DND-41 (cell line): Measurements from ENCODE around the gene PHACTR3.

Experiments
- ATAC-seq: fragments of 200-7000 bp; cut with Tn5 transposase; 3 replicates; pipeline ENCODE4 v1.9.1; 2021; ENCODE audit warnings: low read depth; ENCODE audit not compliant: insufficient read depth
- DNase-seq: peaks from one replicate; pipeline ENCODE4 v3.0.0-alpha.2; 2020
- H2AFZ ChIP-seq: 2 replicates; pipeline ENCODE4 v1.6.0; 2012; ENCODE audit warnings: low read depth, low read length
- H3K27ac ChIP-seq: 2 replicates; pipeline ENCODE4 v1.5.1; 2012; ENCODE audit warnings: low read length, inconsistent platforms
- H3K27me3 ChIP-seq: fragments of 200-600 bp; sonication (generic); 2 replicates; pipeline ENCODE4 v1.6.0; 2012; ENCODE audit warnings: low read length, mild to moderate bottlenecking, inconsistent platforms; ENCODE audit not compliant: insufficient read depth, poor library complexity
- H3K36me3 ChIP-seq: 2 replicates; pipeline ENCODE4 v1.5.1; 2012; ENCODE audit warnings: low read length, inconsistent platforms; ENCODE audit not compliant: insufficient read depth
- H3K4me1 ChIP-seq: 2 replicates; pipeline ENCODE4 v1.5.1; 2012; ENCODE audit warnings: mild to moderate bottlenecking, low read length; ENCODE audit not compliant: insufficient read depth
- H3K4me2 ChIP-seq: 2 replicates; pipeline ENCODE4 v1.6.0; 2012; ENCODE audit warnings: mild to moderate bottlenecking, moderate library complexity, low read length, inconsistent platforms; ENCODE audit not compliant: insufficient read depth
- H3K4me3 ChIP-seq, 2 experiments: fragments of 200-600 bp in 1 of 2; shearing (Covaris generic) in 1 of 2; 2 replicates each; pipeline ENCODE4 v1.5.1; 2012 to 2016; ENCODE audit warnings: inconsistent platforms in 2 of 2, low read length in 2 of 2, mild to moderate bottlenecking in 2 of 2, low read depth in 1 of 2, moderate library complexity in 1 of 2
- H3K79me2 ChIP-seq: 2 replicates; pipeline ENCODE4 v1.6.0; 2012; ENCODE audit warnings: low read length, inconsistent platforms; ENCODE audit not compliant: insufficient read depth
- H3K9ac ChIP-seq: 2 replicates; pipeline ENCODE4 v1.6.0; 2012; ENCODE audit warnings: low read depth, mild to moderate bottlenecking, inconsistent platforms, low read length, moderate library complexity
- H3K9me3 ChIP-seq: 2 replicates; pipeline ENCODE4 v1.5.1; 2012; ENCODE audit warnings: low read length, moderate library complexity, mild to moderate bottlenecking, inconsistent platforms; ENCODE audit not compliant: insufficient read depth, severe bottlenecking
- H4K20me1 ChIP-seq: 2 replicates; pipeline ENCODE4 v1.6.0; 2012; ENCODE audit warnings: low read length; ENCODE audit not compliant: insufficient read depth
- EZH2 ChIP-seq: IDR thresholded peaks from 3 replicates; pipeline ENCODE4 v1.6.1; 2012; ENCODE audit warnings: borderline replicate concordance, low read depth, mild to moderate bottlenecking, moderate library complexity, low read length, inconsistent platforms; ENCODE audit not compliant: severe bottlenecking
- TF ChIP-seq, protein P1 (sequence below): IDR thresholded peaks from 2 replicates; pipeline ENCODE4 v1.5.1; 2012; ENCODE audit warnings: borderline replicate concordance, low read length, moderate library complexity, mild to moderate bottlenecking; ENCODE audit not compliant: poor library complexity, severe bottlenecking; ENCODE audit errors: extremely low read depth

PHACTR3 gene

DNA sequence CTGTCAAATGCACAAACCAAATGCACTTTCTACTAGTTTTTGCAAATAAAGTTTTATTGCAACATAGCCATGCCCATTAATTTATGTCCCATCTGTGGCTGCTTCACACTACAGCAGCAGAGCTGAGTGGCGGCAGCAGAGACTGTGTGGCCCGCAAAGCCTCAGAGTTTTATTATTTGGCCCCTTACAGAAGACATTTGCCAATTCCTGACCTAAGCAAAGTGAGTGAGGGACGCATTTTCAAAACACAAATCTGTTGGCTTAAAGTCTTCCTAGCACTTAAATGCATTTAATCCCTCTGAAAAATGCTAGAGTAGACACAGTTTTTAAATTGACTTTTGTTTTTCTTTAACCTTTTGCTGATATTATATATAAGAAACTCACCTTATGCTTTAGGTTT, 126.4 kb downstream of the PHACTR3 start:
- Histone ChIP-seq H3K4me3 (no peak overlapping the region), H3K27ac (no peak overlapping the region), H3K9ac (no peak overlapping the region), H3K36me3 (no peaks in the 10 kb centered on the region), H2AFZ (no peak overlapping the region), H4K20me1 (0 out of 2 replicates have a peak, but pooled peaks cover 7% of the 10 kb centered on the region), H3K4me2 (no peak overlapping the region), H3K27me3 (peaks cover 48% of the 10 kb centered on the region), H3K79me2 (no peaks in the 10 kb centered on the region), H3K4me1 (no peaks in the 10 kb centered on the region), H3K9me3 (no peaks in the 10 kb centered on the region)
- no peak for TF ChIP-seq EZH2
- TF ChIP-seq, protein P1, sequence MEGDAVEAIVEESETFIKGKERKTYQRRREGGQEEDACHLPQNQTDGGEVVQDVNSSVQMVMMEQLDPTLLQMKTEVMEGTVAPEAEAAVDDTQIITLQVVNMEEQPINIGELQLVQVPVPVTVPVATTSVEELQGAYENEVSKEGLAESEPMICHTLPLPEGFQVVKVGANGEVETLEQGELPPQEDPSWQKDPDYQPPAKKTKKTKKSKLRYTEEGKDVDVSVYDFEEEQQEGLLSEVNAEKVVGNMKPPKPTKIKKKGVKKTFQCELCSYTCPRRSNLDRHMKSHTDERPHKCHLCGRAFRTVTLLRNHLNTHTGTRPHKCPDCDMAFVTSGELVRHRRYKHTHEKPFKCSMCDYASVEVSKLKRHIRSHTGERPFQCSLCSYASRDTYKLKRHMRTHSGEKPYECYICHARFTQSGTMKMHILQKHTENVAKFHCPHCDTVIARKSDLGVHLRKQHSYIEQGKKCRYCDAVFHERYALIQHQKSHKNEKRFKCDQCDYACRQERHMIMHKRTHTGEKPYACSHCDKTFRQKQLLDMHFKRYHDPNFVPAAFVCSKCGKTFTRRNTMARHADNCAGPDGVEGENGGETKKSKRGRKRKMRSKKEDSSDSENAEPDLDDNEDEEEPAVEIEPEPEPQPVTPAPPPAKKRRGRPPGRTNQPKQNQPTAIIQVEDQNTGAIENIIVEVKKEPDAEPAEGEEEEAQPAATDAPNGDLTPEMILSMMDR = no peak
- no peak for ATAC-seq
- no peak for DNase-seq

DNA sequence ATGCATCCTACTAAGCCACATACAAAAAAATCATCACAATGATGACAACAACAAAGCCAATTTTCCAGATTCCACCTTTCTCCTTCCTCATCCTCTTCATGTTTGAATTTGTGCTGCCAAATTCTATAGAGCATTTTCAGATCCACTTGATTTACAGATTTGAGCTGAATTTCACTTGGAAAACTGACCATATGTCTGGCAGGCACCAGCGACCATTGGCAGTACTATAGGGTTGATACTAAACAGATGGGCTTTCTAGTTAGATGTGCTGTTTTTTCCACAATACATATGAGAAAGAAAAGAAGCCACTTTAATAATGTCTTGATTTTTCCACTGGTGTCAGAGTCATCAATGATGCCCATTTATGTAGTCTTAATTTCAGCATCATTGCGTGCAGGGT, 127.0 kb downstream of the PHACTR3 start:
- no peak overlapping the region for H3K4me2 ChIP-seq
- no peaks in the 10 kb centered on the region for H3K4me1 ChIP-seq
- no peaks in the 10 kb centered on the region for H3K79me2 ChIP-seq
- no peak overlapping the region for H3K9ac ChIP-seq
- no peak for TF ChIP-seq EZH2
- TF ChIP-seq, protein P1 = no peak
- no peak overlapping the region for H3K4me3 ChIP-seq
- H2AFZ ChIP-seq = no peak overlapping the region
- H4K20me1 ChIP-seq = 0 out of 2 replicates have a peak, but pooled peaks cover 7% of the 10 kb centered on the region
- ATAC-seq (no peak), DNase-seq (no peak)
- no peak overlapping the region for H3K27ac ChIP-seq
- no peaks in the 10 kb centered on the region for H3K9me3 ChIP-seq
- H3K27me3 ChIP-seq = peaks cover 45% of the 10 kb centered on the region
- no peaks in the 10 kb centered on the region for H3K36me3 ChIP-seq

DNA sequence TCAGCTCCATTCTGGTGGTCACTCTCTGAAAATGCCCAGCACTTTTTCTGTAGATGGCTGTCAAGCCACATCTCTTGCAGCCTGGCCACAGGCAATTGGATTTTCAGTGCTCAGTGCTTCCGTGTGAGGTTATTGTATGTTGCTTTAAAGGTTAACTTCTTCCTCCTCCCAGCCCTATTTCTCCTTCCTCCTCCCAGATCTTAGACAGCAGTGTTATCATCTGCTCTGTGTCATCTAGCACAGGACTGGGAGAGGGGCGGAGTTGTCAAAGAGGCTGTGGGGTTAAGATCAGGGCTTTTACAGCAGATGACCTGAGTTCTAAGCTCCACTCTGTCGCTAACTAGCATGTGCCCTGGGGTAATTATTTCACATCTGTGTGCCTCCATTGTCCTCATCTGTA, 129.0 kb downstream of the PHACTR3 start:
- no peak overlapping the region for H3K4me2 ChIP-seq
- H3K36me3 ChIP-seq = no peaks in the 10 kb centered on the region
- DNase-seq (no peak), ATAC-seq (no peak)
- no peaks in the 10 kb centered on the region for H3K4me1 ChIP-seq
- no peak for TF ChIP-seq EZH2
- TF ChIP-seq, protein P1 = no peak
- no peaks in the 10 kb centered on the region for H3K79me2 ChIP-seq
- H3K27me3 ChIP-seq = peaks cover 46% of the 10 kb centered on the region
- no peaks in the 10 kb centered on the region for H3K9me3 ChIP-seq
- no peak overlapping the region for H3K9ac ChIP-seq
- H2AFZ ChIP-seq = no peak overlapping the region
- no peak overlapping the region for H3K4me3 ChIP-seq
- no peak overlapping the region for H3K27ac ChIP-seq
- H4K20me1 ChIP-seq = peaks cover 14% of the 10 kb centered on the region; the same call in 1 of the 2 replicates

DNA sequence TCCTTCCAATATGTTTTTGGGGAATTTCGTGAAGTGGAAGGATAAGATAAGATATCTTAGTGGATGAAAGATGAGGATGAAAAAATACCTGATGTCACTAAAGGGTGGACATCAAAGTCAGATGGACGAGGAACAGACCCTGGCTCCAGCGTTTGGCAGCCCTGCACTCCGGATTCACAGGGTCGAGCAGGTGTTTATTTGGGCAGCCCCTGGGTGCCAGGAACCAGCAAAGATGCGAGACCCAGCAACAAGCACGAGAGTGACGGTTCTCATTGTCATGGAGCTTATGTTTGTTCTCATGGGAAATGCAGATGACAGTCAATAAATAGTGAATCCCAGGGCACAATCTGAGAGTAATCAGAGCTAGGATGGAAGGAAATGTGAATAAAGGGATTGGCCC, 131.1 kb downstream of the PHACTR3 start:
- H3K36me3 ChIP-seq = no peaks in the 10 kb centered on the region
- no peak overlapping the region for H3K9ac ChIP-seq
- no peak overlapping the region for H2AFZ ChIP-seq
- H3K9me3 ChIP-seq = no peaks in the 10 kb centered on the region
- no peak overlapping the region for H3K4me3 ChIP-seq
- no peaks in the 10 kb centered on the region for H3K79me2 ChIP-seq
- H4K20me1 ChIP-seq = peaks cover 14% of the 10 kb centered on the region; the same call in 1 of the 2 replicates
- H3K27ac ChIP-seq = no peak overlapping the region
- H3K4me1 ChIP-seq = no peaks in the 10 kb centered on the region
- TF ChIP-seq, protein P1 = no peak
- no peak for TF ChIP-seq EZH2
- no peak for ATAC-seq
- no peak for DNase-seq
- H3K4me2 ChIP-seq = no peak overlapping the region
- peaks cover 39% of the 10 kb centered on the region for H3K27me3 ChIP-seq
